HepG2 (cell line): Measurements from ENCODE around the gene CARS1. TPM values are rescaled to one million over a fixed set of nuclear protein-coding genes. Genes with fewer than 3 reads are reported as not detected.

ENCODE experiments used
- CBX5 ChIP-seq: sonication (generic); formaldehyde crosslinking; IDR thresholded peaks from 2 replicates; pipeline ENCODE4 v1.4.0; 2020; ENCODE audit warnings: missing genetic modification reagents, borderline replicate concordance
- FOXJ3 ChIP-seq: sonication (generic); formaldehyde crosslinking; IDR thresholded peaks from 2 replicates; pipeline ENCODE4 v1.4.0; 2020; ENCODE audit warnings: missing genetic modification reagents, mild to moderate bottlenecking, borderline replicate concordance
- GLI4 ChIP-seq: sonication (generic); formaldehyde crosslinking; IDR thresholded peaks from 2 replicates; pipeline ENCODE4 v1.5.1; 2020; ENCODE audit warnings: missing genetic modification reagents, mild to moderate bottlenecking, moderate library complexity, borderline replicate concordance
- GMEB1 ChIP-seq: sonication (generic); formaldehyde crosslinking; IDR thresholded peaks from 2 replicates; pipeline ENCODE4 v1.5.1; 2020; ENCODE audit warnings: missing genetic modification reagents, mild to moderate bottlenecking, borderline replicate concordance
- HNF4A ChIP-seq: sonication (generic); formaldehyde crosslinking; IDR thresholded peaks from 2 replicates; pipeline ENCODE4 v1.4.0; 2020; ENCODE audit warnings: missing genetic modification reagents
- MAFF ChIP-seq: IDR thresholded peaks from 2 replicates; pipeline ENCODE4 v1.6.1; 2011; ENCODE audit warnings: low read depth, low read length, improper control_type of control experiment
- NFYC ChIP-seq: IDR thresholded peaks from 2 replicates; pipeline ENCODE4 v1.6.1; 2016; ENCODE audit warnings: missing genetic modification reagents, missing compliant biosample characterization
- POLR2AphosphoS5 ChIP-seq: IDR thresholded peaks from 2 replicates; pipeline ENCODE4 v1.6.1; 2012; ENCODE audit warnings: low read depth, low read length
- RFXAP ChIP-seq: sonication (generic); formaldehyde crosslinking; IDR thresholded peaks from 2 replicates; pipeline ENCODE4 v1.4.0; 2020; ENCODE audit warnings: missing genetic modification reagents, borderline replicate concordance
- RNF2 ChIP-seq: fragments of 450-650 bp; conservative IDR thresholded peaks from 2 replicates; pipeline ENCODE4 v1.6.1; 2016; ENCODE audit warnings: low read depth
- TBP ChIP-seq: sonication (generic); formaldehyde crosslinking; IDR thresholded peaks from 2 replicates; pipeline ENCODE4 v1.5.0; 2020; ENCODE audit warnings: missing genetic modification reagents
- TBX2 ChIP-seq: sonication (generic); formaldehyde crosslinking; IDR thresholded peaks from 2 replicates; pipeline ENCODE4 v1.5.0; 2020; ENCODE audit warnings: missing genetic modification reagents, mild to moderate bottlenecking, borderline replicate concordance
- ZNF180 ChIP-seq: sonication (generic); formaldehyde crosslinking; IDR thresholded peaks from 2 replicates; pipeline ENCODE4 v1.4.0; 2020; ENCODE audit warnings: low read depth, missing genetic modification reagents, borderline replicate concordance
- ZNF589 ChIP-seq: sonication (generic); formaldehyde crosslinking; conservative IDR thresholded peaks from 2 replicates; pipeline ENCODE4 v1.8.0; 2022; ENCODE audit warnings: mild to moderate bottlenecking, moderate library complexity, missing genetic modification reagents
- polyA plus RNA-seq, 8 experiments: library from polyadenylated mRNA; depleted of rRNA in 3 of 8; stranded (reverse) in 7 of 8; unstranded in 1 of 8; fragments of >200 nt; fragmentation: Illumina TruSeq in 4 of 8; extraction: Trizol in 4 of 8; gene quantifications; 2 replicates each; pipeline versions ENCODE4 v1.2.1 to v1.2.3, GENCODE V29; 2011 to 2016; ENCODE audit warnings: low read depth in 4 of 8, missing spikeins in 1 of 8, mixed read lengths in 1 of 8; ENCODE audit not compliant: insufficient read depth in 1 of 8
- total RNA-seq, 5 experiments: library from RNA; depleted of rRNA; stranded (reverse); fragments of >200 nt; fragmentation: Illumina TruSeq; extraction: Trizol; gene quantifications; 2 replicates each; pipeline ENCODE4 v1.2.3, GENCODE V29; 2016; ENCODE audit warnings: low read depth in 1 of 5
- TF ChIP-seq, protein P1 (sequence below): fragments of 450-650 bp; IDR thresholded peaks from 2 replicates; pipeline ENCODE4 v1.6.1; 2017; ENCODE audit warnings: mild to moderate bottlenecking
- TF ChIP-seq, protein P2 (sequence below): sonication (generic); formaldehyde crosslinking; IDR thresholded peaks from 2 replicates; pipeline ENCODE4 v1.4.0; 2020; ENCODE audit warnings: mild to moderate bottlenecking, missing genetic modification reagents

Gene CARS1
- total and polyA plus RNA-seq, 2 of the 13 experiments (the other 11 are each of a cell fraction or from before 2014, with no cell fraction given), result 33.8 to 47.0 TPM

DNA sequence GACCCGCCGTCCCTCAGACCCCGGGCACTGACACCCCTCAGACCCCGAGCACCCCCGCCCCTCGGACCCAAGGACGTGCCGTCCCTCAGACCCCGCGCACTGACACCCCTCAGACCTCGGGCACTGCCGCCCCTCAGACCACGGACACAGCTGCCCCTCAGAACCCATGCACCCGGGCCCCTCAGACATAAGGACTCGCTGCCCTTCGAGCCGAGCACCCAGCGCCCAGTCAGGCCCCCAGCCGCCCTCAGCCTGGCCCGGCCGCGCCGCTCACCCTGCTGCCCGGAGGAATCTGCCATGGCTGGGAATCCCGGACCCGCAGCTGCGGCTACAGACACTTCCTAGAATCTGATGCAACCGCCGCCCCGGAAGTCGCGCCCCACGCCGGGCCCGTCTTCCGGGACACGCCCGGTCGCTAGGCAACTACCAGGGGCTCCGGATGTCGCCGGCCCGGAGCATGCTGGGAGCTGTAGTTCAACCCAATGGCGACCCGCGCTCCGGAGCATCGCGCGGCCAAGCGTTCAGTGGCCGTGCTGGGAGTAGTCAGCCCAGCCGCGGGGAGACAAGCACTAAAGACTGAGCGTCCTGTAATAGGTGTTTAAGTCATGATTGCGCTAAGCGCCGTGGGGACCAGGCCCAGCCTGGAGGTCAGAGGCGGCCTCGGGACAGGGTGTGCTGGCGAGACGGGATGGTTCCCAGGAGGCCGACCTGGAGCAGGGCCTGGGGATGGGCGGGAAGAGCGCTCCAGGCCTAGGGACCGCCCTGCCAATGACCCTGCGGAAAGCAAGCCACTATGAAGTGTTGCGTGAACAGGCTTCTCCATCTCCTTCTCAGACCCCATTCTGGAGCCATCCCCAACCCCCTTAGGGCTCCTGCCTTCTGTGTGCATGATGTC, at the start of gene CARS1 (continued):
- TF ChIP-seq FOXJ3 (CRISPR knock-in tag) (peak; percentile 30; the same call in 1 of the 2 replicates), POLR2AphosphoS5 (peak; percentile 76), TBP (no peak), HNF4A (CRISPR knock-in tag) (no peak; the same call in 1 of the 2 replicates), CBX5 (no peak), MAFF (no peak), ZNF180 (CRISPR knock-in tag) (no peak), GLI4 (no peak), RFXAP (CRISPR knock-in tag) (peak; percentile 45; the same call in 1 of the 2 replicates), NFYC (CRISPR knock-in tag) (peak; percentile 28; the same call in 1 of the 2 replicates), ZNF589 (CRISPR knock-in tag) (0 out of 2 replicates have a peak, but pooled peaks have one; percentile 57), RNF2 (no peak), TBX2 (CRISPR knock-in tag) (peak; percentile 78; the same call in 1 of the 2 replicates), GMEB1 (CRISPR knock-in tag) (peak; percentile 95)
- TF ChIP-seq, protein P1, sequence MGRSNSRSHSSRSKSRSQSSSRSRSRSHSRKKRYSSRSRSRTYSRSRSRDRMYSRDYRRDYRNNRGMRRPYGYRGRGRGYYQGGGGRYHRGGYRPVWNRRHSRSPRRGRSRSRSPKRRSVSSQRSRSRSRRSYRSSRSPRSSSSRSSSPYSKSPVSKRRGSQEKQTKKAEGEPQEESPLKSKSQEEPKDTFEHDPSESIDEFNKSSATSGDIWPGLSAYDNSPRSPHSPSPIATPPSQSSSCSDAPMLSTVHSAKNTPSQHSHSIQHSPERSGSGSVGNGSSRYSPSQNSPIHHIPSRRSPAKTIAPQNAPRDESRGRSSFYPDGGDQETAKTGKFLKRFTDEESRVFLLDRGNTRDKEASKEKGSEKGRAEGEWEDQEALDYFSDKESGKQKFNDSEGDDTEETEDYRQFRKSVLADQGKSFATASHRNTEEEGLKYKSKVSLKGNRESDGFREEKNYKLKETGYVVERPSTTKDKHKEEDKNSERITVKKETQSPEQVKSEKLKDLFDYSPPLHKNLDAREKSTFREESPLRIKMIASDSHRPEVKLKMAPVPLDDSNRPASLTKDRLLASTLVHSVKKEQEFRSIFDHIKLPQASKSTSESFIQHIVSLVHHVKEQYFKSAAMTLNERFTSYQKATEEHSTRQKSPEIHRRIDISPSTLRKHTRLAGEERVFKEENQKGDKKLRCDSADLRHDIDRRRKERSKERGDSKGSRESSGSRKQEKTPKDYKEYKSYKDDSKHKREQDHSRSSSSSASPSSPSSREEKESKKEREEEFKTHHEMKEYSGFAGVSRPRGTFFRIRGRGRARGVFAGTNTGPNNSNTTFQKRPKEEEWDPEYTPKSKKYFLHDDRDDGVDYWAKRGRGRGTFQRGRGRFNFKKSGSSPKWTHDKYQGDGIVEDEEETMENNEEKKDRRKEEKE, result no peak
- TF ChIP-seq, protein P2, sequence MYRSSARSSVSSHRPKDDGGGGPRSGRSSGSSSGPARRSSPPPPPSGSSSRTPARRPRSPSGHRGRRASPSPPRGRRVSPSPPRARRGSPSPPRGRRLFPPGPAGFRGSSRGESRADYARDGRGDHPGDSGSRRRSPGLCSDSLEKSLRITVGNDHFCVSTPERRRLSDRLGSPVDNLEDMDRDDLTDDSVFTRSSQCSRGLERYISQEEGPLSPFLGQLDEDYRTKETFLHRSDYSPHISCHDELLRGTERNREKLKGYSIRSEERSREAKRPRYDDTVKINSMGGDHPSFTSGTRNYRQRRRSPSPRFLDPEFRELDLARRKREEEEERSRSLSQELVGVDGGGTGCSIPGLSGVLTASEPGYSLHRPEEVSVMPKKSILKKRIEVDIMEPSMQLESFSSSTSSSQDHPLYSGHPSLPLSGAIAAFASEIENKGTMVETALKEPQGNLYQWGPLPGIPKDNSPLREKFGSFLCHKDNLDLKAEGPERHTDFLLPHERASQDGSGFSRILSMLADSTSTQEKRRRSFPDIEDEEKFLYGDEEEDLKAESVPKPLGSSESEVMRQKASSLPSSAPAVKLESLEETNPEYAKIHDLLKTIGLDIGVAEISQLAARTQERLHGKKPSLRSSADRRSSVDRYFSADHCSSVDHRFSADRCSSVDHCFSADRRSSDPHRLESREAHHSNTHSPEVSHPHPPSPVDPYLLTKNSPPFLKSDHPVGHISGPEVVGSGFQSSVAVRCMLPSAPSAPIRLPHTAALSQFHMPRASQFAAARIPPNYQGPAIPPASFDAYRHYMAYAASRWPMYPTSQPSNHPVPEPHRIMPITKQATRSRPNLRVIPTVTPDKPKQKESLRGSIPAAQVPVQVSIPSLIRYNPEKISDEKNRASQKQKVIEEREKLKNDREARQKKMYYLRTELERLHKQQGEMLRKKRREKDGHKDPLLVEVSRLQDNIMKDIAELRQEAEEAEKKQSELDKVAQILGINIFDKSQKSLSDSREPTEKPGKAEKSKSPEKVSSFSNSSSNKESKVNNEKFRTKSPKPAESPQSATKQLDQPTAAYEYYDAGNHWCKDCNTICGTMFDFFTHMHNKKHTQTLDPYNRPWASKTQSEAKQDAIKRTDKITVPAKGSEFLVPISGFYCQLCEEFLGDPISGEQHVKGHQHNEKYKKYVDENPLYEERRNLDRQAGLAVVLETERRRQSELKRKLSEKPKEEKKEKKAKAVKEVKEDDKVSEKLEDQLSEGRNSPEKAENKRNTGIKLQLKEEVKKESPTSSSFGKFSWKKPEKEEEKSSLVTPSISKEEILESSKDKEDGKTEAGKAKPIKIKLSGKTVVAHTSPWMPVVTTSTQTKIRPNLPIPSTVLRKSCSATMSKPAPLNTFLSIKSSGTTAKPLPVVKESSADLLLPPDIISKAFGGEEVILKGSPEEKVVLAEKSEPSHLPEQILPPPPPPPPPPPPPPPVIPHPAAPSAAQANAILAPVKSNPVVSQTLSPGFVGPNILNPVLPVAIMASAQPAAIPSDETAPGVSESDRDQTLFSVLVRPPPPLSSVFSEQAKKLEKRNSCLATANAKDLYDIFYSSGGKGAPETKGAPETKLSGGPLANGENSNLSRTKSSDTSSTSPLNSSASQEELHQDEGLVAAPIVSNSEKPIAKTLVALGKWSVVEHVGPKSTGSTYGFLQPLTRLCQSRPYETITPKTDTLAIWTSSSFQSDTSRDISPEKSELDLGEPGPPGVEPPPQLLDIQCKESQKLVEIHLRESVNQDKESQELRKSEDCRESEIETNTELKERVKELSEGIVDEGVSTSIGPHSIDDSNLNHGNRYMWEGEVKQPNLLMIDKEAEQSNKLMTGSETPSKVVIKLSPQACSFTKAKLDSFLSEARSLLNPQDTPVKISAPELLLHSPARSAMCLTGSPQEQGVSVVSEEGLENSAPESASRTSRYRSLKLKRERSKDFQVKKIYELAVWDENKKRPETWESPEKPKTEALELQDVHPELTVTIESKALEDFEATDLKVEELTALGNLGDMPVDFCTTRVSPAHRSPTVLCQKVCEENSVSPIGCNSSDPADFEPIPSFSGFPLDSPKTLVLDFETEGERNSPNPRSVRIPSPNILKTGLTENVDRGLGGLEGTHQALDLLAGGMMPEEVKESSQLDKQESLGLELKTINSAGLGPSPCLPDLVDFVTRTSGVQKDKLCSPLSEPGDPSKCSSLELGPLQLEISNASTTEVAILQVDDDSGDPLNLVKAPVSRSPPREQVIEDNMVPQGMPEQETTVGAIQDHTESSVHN (CRISPR knock-in tag), result no peak
